NCI-H1092 (cell line): Measurements from ENCODE around the gene TSPEAR.
"Not testable (repeated sequence)": the region's sequence is repeated elsewhere in the genome, so short reads cannot be mapped to it uniquely, and the experiment has no call there.

ENCODE experiments used
- DNase-seq: peaks from one replicate; lab custom pipeline; 2025; lab: John Stamatoyannopoulos, UW

TSPEAR gene

GRCh38 chr21:44568667-44569556 lies 142.5 kb downstream of the TSPEAR start:
- DNase-seq = peak; percentile 10

GRCh38 chr21:44568261-44568660 lies 143.1 kb downstream of the TSPEAR start:
- no peak for DNase-seq

- DNase-seq = no peak
Measured at GRCh38 chr21:44567481-44568171, 143.7 kb downstream of the TSPEAR start.

- no peak for DNase-seq
Measured at GRCh38 chr21:44566403-44566802, 145.0 kb downstream of the TSPEAR start.

GRCh38 chr21:44564886-44565598 lies 146.3 kb downstream of the TSPEAR start:
- no peak for DNase-seq

GRCh38 chr21:44564099-44564498 lies 147.3 kb downstream of the TSPEAR start:
- DNase-seq = no peak

- no peak for DNase-seq
Measured at GRCh38 chr21:44558695-44559094, 152.7 kb downstream of the TSPEAR start, which contains the start of gene KRTAP10-3. Gene KRTAP10-3 (minus strand): TSS chr21:44558795. CDS start chr21:44558715, 80 bp downstream.

GRCh38 chr21:44558329-44558675 lies 153.1 kb downstream of the TSPEAR start:
- not testable (repeated sequence) for DNase-seq

- DNase-seq = no peak
Measured at GRCh38 chr21:44557491-44558328, 153.7 kb downstream of the TSPEAR start.

GRCh38 chr21:44556879-44557278 lies 154.5 kb downstream of the TSPEAR start:
- DNase-seq = peak; percentile 18

GRCh38 chr21:44555200-44555875 lies 156.0 kb downstream of the TSPEAR start:
- no peak for DNase-seq

GRCh38 chr21:44552681-44553080 lies 158.7 kb downstream of the TSPEAR start:
- no peak for DNase-seq

- DNase-seq = no peak
Measured at GRCh38 chr21:44552136-44552535, 159.2 kb downstream of the TSPEAR start.

- DNase-seq = peak; percentile 27
Measured at GRCh38 chr21:44551340-44551961, 159.9 kb downstream of the TSPEAR start, which contains the start of gene KRTAP10-2. Gene KRTAP10-2 (minus strand): TSS chr21:44551505. CDS start chr21:44551458, 47 bp downstream.

- no peak for DNase-seq
Measured at GRCh38 chr21:44550807-44551206, 160.6 kb downstream of the TSPEAR start.

GRCh38 chr21:44550285-44550684 lies 161.1 kb downstream of the TSPEAR start:
- not testable (repeated sequence) for DNase-seq

- DNase-seq = no peak
Measured at GRCh38 chr21:44549525-44550211, 161.7 kb downstream of the TSPEAR start.

- DNase-seq = no peak
Measured at GRCh38 chr21:44548922-44549321, 162.4 kb downstream of the TSPEAR start.

- no peak for DNase-seq
Measured at GRCh38 chr21:44548381-44548780, 163.0 kb downstream of the TSPEAR start.
